H9 (cell line): ENCODE data around the gene ETV7. TPM values are rescaled to one million over a fixed set of nuclear protein-coding genes. Genes with fewer than 3 reads are reported as not detected.

ENCODE experiments used
- DNase-seq: peaks from one replicate; pipeline ENCODE4 v3.0.0-alpha.2; 2017
- H2AFZ ChIP-seq: one replicate; pipeline ENCODE4 v1.6.1; 2013; ENCODE audit warnings: mild to moderate bottlenecking, low read length, control low read depth, moderate library complexity
- H2AK5ac ChIP-seq: 2 replicates; pipeline ENCODE4 v1.6.1; 2013; ENCODE audit warnings: low read length, control low read depth, mixed read lengths; ENCODE audit not compliant: insufficient read length
- H2BK120ac ChIP-seq: one replicate; pipeline ENCODE4 v1.6.1; 2013; ENCODE audit warnings: low read depth, mild to moderate bottlenecking, low read length, control low read depth, inconsistent platforms; ENCODE audit not compliant: poor library complexity, severe bottlenecking
- H2BK12ac ChIP-seq: 2 replicates; pipeline ENCODE4 v1.6.1; 2013; ENCODE audit warnings: low read length, control low read depth, mixed read lengths, low read depth; ENCODE audit not compliant: insufficient read length
- H2BK15ac ChIP-seq: 2 replicates; pipeline ENCODE4 v1.6.1; 2013; ENCODE audit warnings: low read depth, low read length, control low read depth
- H2BK20ac ChIP-seq: one replicate; pipeline ENCODE4 v1.6.1; 2013; ENCODE audit warnings: low read depth, mild to moderate bottlenecking, low read length, control low read depth, inconsistent platforms; ENCODE audit not compliant: poor library complexity, severe bottlenecking
- H2BK5ac ChIP-seq: 2 replicates; pipeline ENCODE4 v1.6.1; 2013; ENCODE audit warnings: low read length, control low read depth, mixed read lengths; ENCODE audit not compliant: insufficient read length
- H3K14ac ChIP-seq: 2 replicates; pipeline ENCODE4 v1.6.1; 2013; ENCODE audit warnings: low read length, control low read depth; ENCODE audit not compliant: insufficient read depth
- H3K18ac ChIP-seq: 2 replicates; pipeline ENCODE4 v1.6.1; 2013; ENCODE audit warnings: low read depth, mild to moderate bottlenecking, mixed read lengths, low read length, control low read depth; ENCODE audit not compliant: insufficient read length
- H3K23ac ChIP-seq: 2 replicates; pipeline ENCODE4 v1.6.1; 2013; ENCODE audit warnings: low read length, control low read depth, mixed read lengths, low read depth; ENCODE audit not compliant: insufficient read length
- H3K23me2 ChIP-seq: 2 replicates; pipeline ENCODE4 v1.6.1; 2013; ENCODE audit warnings: low read depth, mild to moderate bottlenecking, mixed read lengths, low read length, control low read depth; ENCODE audit not compliant: insufficient read length, poor library complexity, severe bottlenecking
- H3K27ac ChIP-seq: 2 replicates; pipeline ENCODE4 v1.5.1; 2013; ENCODE audit warnings: low read length, control low read depth, mixed read lengths, low read depth; ENCODE audit not compliant: insufficient read length
- H3K27me3 ChIP-seq: 2 replicates; pipeline ENCODE4 v1.6.1; 2013; ENCODE audit warnings: low read length, control low read depth, inconsistent platforms; ENCODE audit not compliant: insufficient read depth
- H3K4ac ChIP-seq: 2 replicates; pipeline ENCODE4 v1.6.1; 2013; ENCODE audit warnings: low read depth, mild to moderate bottlenecking, control low read depth, inconsistent platforms, low read length, moderate library complexity
- H3K4me1 ChIP-seq: 2 replicates; pipeline ENCODE4 v1.6.1; 2013; ENCODE audit warnings: low read length, control low read depth, inconsistent platforms; ENCODE audit not compliant: insufficient read depth
- H3K4me2 ChIP-seq: 2 replicates; pipeline ENCODE4 v1.6.1; 2013; ENCODE audit warnings: low read length, control low read depth, mixed read lengths; ENCODE audit not compliant: insufficient read length, insufficient read depth
- H3K56ac ChIP-seq: 2 replicates; pipeline ENCODE4 v1.6.1; 2013; ENCODE audit warnings: low read depth, mild to moderate bottlenecking, mixed read lengths, low read length, control low read depth; ENCODE audit not compliant: insufficient read length
- H3K79me1 ChIP-seq: 2 replicates; pipeline ENCODE4 v1.6.1; 2013; ENCODE audit warnings: low read depth, mild to moderate bottlenecking, moderate library complexity, low read length, control low read depth, inconsistent platforms; ENCODE audit not compliant: insufficient read depth, poor library complexity, severe bottlenecking
- H3K79me2 ChIP-seq: 2 replicates; pipeline ENCODE4 v1.6.1; 2013; ENCODE audit warnings: low read length, control low read depth, inconsistent platforms; ENCODE audit not compliant: insufficient read depth
- H3K9ac ChIP-seq: 2 replicates; pipeline ENCODE4 v1.6.1; 2013; ENCODE audit warnings: low read length, control low read depth, mixed read lengths; ENCODE audit not compliant: insufficient read length; ENCODE audit errors: extremely low read depth
- H3K9me3 ChIP-seq: one replicate; pipeline ENCODE4 v1.6.1; 2013; ENCODE audit warnings: low read depth, low read length, inconsistent platforms; ENCODE audit not compliant: control insufficient read depth
- H3T11ph ChIP-seq: one replicate; pipeline ENCODE4 v1.6.1; 2013; ENCODE audit warnings: mild to moderate bottlenecking, low read length, control low read depth, inconsistent platforms
- H4K20me1 ChIP-seq: one replicate; pipeline ENCODE4 v1.6.1; 2013; ENCODE audit not compliant: control insufficient read depth, insufficient read length, insufficient read depth
- H4K5ac ChIP-seq: 2 replicates; pipeline ENCODE4 v1.6.1; 2013; ENCODE audit warnings: low read depth, mild to moderate bottlenecking, mixed read lengths, low read length, control low read depth; ENCODE audit not compliant: insufficient read length
- H4K8ac ChIP-seq: replicated peaks from 2 replicates; pipeline ENCODE4 v1.6.1; 2013; ENCODE audit warnings: low read length, control low read depth, mixed read lengths, low read depth; ENCODE audit not compliant: insufficient read length
- H4K91ac ChIP-seq: 2 replicates; pipeline ENCODE4 v1.6.1; 2013; ENCODE audit warnings: low read depth, mild to moderate bottlenecking, moderate library complexity, mixed read lengths, low read length, control low read depth; ENCODE audit not compliant: insufficient read length
- H3K27ac Mint-ChIP-seq, 3 experiments: 2 replicates in 2 of 3; 3 replicates in 1 of 3; pipeline ENCODE4 v1.8.0; 2020 to 2021; ENCODE audit warnings: mixed read lengths in 3 of 3, mild to moderate bottlenecking in 1 of 3, moderate library complexity in 1 of 3
- H3K27me3 Mint-ChIP-seq: 2 replicates; pipeline ENCODE4 v1.8.0; 2021; ENCODE audit warnings: low read depth, mild to moderate bottlenecking, moderate library complexity, mixed read lengths
- H3K36me3 Mint-ChIP-seq, 3 experiments: 2 replicates in 2 of 3; 3 replicates in 1 of 3; pipeline ENCODE4 v1.8.0; 2020 to 2021; ENCODE audit warnings: low read depth in 3 of 3, mixed read lengths in 3 of 3; ENCODE audit not compliant: insufficient read depth in 1 of 3
- H3K4me1 Mint-ChIP-seq, 2 experiments: 2 replicates each; pipeline ENCODE4 v1.8.0; 2020; ENCODE audit warnings: mixed read lengths in 2 of 2
- H3K4me3 Mint-ChIP-seq, 2 experiments: 2 replicates in 1 of 2; 3 replicates in 1 of 2; pipeline ENCODE4 v1.8.0; 2020 to 2021; ENCODE audit warnings: mild to moderate bottlenecking in 2 of 2, mixed read lengths in 2 of 2, moderate library complexity in 1 of 2
- H3K9me3 Mint-ChIP-seq, 2 experiments: 2 replicates in 1 of 2; 3 replicates in 1 of 2; pipeline ENCODE4 v1.8.0; 2020; ENCODE audit warnings: mild to moderate bottlenecking in 2 of 2, mixed read lengths in 2 of 2, moderate library complexity in 1 of 2
- WGBS: extraction: QIAGEN DNeasy Blood & Tissue Kit; methylation state at CpG from one replicate; pipeline ENCODE4 v1.1.7; 2013; ENCODE audit warnings: missing lambda C conversion rate, low lambda C conversion rate, mixed read lengths; ENCODE audit not compliant: insufficient read length; ENCODE audit errors: extremely low coverage; 5-methylcytosine and 5-hydroxymethylcytosine counted together
- total RNA-seq: library from RNA; stranded (reverse); gene quantifications from 2 replicates; pipeline ENCODE4 v1.2.1, GENCODE V29; 2021
- TF ChIP-seq, protein P1 (sequence below): fragments of 200-600 bp; sonication (generic); conservative IDR thresholded peaks from 3 replicates; pipeline ENCODE4 v1.8.0; 2021; ENCODE audit warnings: antibody characterized with exemption, mild to moderate bottlenecking

The ETV7 gene
- total RNA-seq, 1 experiment from 2014 or later = 0.92 TPM

DNA sequence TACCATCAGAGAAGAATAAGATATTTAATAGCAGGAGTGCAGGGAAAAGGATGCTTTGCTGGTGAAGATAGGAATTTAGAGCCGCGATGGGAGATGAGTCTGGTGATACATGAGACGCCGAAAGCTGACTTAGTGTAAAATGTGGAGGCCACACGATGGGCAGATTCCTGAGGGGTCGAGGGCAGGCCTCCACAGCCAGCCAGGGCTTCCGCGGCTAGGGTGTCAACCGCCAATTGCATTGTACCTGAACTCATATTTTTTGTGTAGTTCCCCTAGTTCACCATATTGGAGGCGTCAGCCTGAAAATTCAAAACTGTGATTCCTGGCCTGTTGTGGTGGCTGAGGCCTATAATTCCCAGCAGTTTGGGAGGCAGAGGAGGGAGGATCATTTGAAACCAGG is 8.5 kb downstream of the ETV7 start:
- Histone ChIP-seq H2BK20ac (no peak overlapping the region), H3K56ac (no peak overlapping the region), H4K8ac (no peak overlapping the region), H3K18ac (no peak overlapping the region), H2AK5ac (no peak overlapping the region), H2BK120ac (no peak overlapping the region), H3K23ac (no peak overlapping the region), H3K27ac (no peak overlapping the region), H2BK15ac (no peak overlapping the region), H3T11ph (no peak overlapping the region), H3K4ac (no peak overlapping the region), H2AFZ (no peak overlapping the region), H4K91ac (no peak overlapping the region), H3K79me1 (no peaks in the 10 kb centered on the region), H2BK12ac (no peak overlapping the region), H3K4me1 (peaks cover 4% of the 10 kb centered on the region; the same call in 1 of the 2 replicates), H4K5ac (no peak overlapping the region), H4K20me1 (no peaks in the 10 kb centered on the region), H3K4me2 (no peak overlapping the region), H3K27me3 (no peaks in the 10 kb centered on the region), H3K79me2 (no peaks in the 10 kb centered on the region), H3K9me3 (no peaks in the 10 kb centered on the region), H2BK5ac (no peak overlapping the region), H3K23me2 (no peaks in the 10 kb centered on the region), H3K9ac (no peak overlapping the region), H3K14ac (no peak overlapping the region)
- peak overlapping the region in 1 of 3 experiments; percentile 82; a peak in 1 of 7 replicates for H3K27ac Mint-ChIP-seq
- no peaks in the 10 kb centered on the region for H3K36me3 Mint-ChIP-seq
- H3K4me1 Mint-ChIP-seq = peaks cover 25 to 38% of the 10 kb centered on the region in 2 experiments
- whole genome bisulfite sequencing = no CpG with 5 or more reads among the region's 10 CpGs
- no peak for DNase-seq
- no peaks in the 10 kb centered on the region for H3K9me3 Mint-ChIP-seq
- peaks cover 7% of the 10 kb centered on the region for H3K27me3 Mint-ChIP-seq
- H3K4me3 Mint-ChIP-seq = no peak overlapping the region
- TF ChIP-seq, protein P1, sequence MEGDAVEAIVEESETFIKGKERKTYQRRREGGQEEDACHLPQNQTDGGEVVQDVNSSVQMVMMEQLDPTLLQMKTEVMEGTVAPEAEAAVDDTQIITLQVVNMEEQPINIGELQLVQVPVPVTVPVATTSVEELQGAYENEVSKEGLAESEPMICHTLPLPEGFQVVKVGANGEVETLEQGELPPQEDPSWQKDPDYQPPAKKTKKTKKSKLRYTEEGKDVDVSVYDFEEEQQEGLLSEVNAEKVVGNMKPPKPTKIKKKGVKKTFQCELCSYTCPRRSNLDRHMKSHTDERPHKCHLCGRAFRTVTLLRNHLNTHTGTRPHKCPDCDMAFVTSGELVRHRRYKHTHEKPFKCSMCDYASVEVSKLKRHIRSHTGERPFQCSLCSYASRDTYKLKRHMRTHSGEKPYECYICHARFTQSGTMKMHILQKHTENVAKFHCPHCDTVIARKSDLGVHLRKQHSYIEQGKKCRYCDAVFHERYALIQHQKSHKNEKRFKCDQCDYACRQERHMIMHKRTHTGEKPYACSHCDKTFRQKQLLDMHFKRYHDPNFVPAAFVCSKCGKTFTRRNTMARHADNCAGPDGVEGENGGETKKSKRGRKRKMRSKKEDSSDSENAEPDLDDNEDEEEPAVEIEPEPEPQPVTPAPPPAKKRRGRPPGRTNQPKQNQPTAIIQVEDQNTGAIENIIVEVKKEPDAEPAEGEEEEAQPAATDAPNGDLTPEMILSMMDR = no peak
